Astrocyte (in vitro differentiated cells and primary cell): ENCODE results near the gene PJA2. TPM values are rescaled to one million over a fixed set of nuclear protein-coding genes. Genes with fewer than 3 reads are reported as not detected.

ENCODE experiments used
- DNase-seq: peaks from one replicate; pipeline ENCODE4 v3.0.0-alpha.2; 2010; ENCODE audit warnings: low read depth
- FAIRE-seq: peaks from 2 replicates; lab custom pipeline; 2011; peaks lifted over from hg19 to GRCh38; lab: Jason Lieb, UNC
- H2AFZ ChIP-seq: 2 replicates; pipeline ENCODE4 v1.6.0; 2012; ENCODE audit warnings: low read depth, low read length, inconsistent platforms
- H3K27ac ChIP-seq: 2 replicates; pipeline ENCODE4 v1.5.1; 2011; ENCODE audit warnings: low read depth, low read length, inconsistent platforms
- H3K27me3 ChIP-seq: 2 replicates; pipeline ENCODE4 v1.6.0; 2011; ENCODE audit warnings: low read length, inconsistent platforms; ENCODE audit not compliant: insufficient read depth
- H3K36me3 ChIP-seq: 2 replicates; pipeline ENCODE4 v1.5.1; 2011; ENCODE audit warnings: low read length, inconsistent platforms; ENCODE audit not compliant: insufficient read depth
- H3K4me1 ChIP-seq: 2 replicates; pipeline ENCODE4 v1.5.1; 2011; ENCODE audit warnings: low read length, inconsistent platforms; ENCODE audit not compliant: insufficient read depth
- H3K4me2 ChIP-seq: 2 replicates; pipeline ENCODE4 v1.6.0; 2012; ENCODE audit warnings: low read length, inconsistent platforms
- H3K4me3 ChIP-seq: 2 replicates; pipeline ENCODE4 v1.5.1; 2011; ENCODE audit warnings: low read depth, mild to moderate bottlenecking, low read length, inconsistent platforms; ENCODE audit not compliant: insufficient read depth
- H3K79me2 ChIP-seq: 2 replicates; pipeline ENCODE4 v1.6.0; 2012; ENCODE audit warnings: mild to moderate bottlenecking, low read length, inconsistent platforms; ENCODE audit not compliant: insufficient read depth
- H3K9ac ChIP-seq: 2 replicates; pipeline ENCODE4 v1.6.0; 2012; ENCODE audit warnings: mild to moderate bottlenecking, low read length, inconsistent platforms
- H3K9me3 ChIP-seq: 2 replicates; pipeline ENCODE4 v1.5.1; 2012; ENCODE audit warnings: low read depth, mild to moderate bottlenecking, low read length, inconsistent platforms; ENCODE audit not compliant: insufficient read depth
- H4K20me1 ChIP-seq: 2 replicates; pipeline ENCODE4 v1.6.0; 2012; ENCODE audit warnings: low read length, inconsistent platforms; ENCODE audit not compliant: insufficient read depth
- H3K27ac Mint-ChIP-seq: one replicate; pipeline ENCODE4 v1.8.0; 2021; ENCODE audit warnings: mild to moderate bottlenecking, mixed read lengths; ENCODE audit not compliant: unreplicated experiment
- H3K27me3 Mint-ChIP-seq: one replicate; pipeline ENCODE4 v1.8.0; 2021; ENCODE audit warnings: low read depth, mixed read lengths; ENCODE audit not compliant: unreplicated experiment
- H3K36me3 Mint-ChIP-seq: one replicate; pipeline ENCODE4 v1.8.0; 2021; ENCODE audit warnings: low read depth, mixed read lengths; ENCODE audit not compliant: unreplicated experiment
- H3K4me1 Mint-ChIP-seq: one replicate; pipeline ENCODE4 v1.8.0; 2021; ENCODE audit warnings: low read depth, mixed read lengths; ENCODE audit not compliant: unreplicated experiment
- H3K4me3 Mint-ChIP-seq: one replicate; pipeline ENCODE4 v1.8.0; 2021; ENCODE audit warnings: mild to moderate bottlenecking, moderate library complexity, mixed read lengths; ENCODE audit not compliant: unreplicated experiment
- H3K9me3 Mint-ChIP-seq: one replicate; pipeline ENCODE4 v1.8.0; 2021; ENCODE audit warnings: mild to moderate bottlenecking, mixed read lengths; ENCODE audit not compliant: unreplicated experiment
- CTCF ChIP-seq: IDR thresholded peaks from 2 replicates; pipeline ENCODE4 v1.5.1; 2011; ENCODE audit warnings: low read depth, mild to moderate bottlenecking, inconsistent platforms, low read length, moderate library complexity; ENCODE audit not compliant: insufficient read depth
- EZH2 ChIP-seq: IDR thresholded peaks from 2 replicates; pipeline ENCODE4 v1.6.1; 2012; ENCODE audit warnings: mild to moderate bottlenecking, low read length, inconsistent platforms; ENCODE audit not compliant: insufficient read depth
- total RNA-seq: library from RNA; stranded (reverse); gene quantifications from 2 replicates; pipeline ENCODE4 v1.2.1, GENCODE V29; 2021

Gene PJA2
- total RNA-seq, 1 donor from 2014 or later, result 107 TPM

- H3K36me3 Mint-ChIP-seq, result peaks cover 7% of the 10 kb centered on the region
- H3K27me3 Mint-ChIP-seq, result no peaks in the 10 kb centered on the region
- TF ChIP-seq CTCF (no peak), EZH2 (no peak)
Observed at GRCh38 chr5:109319351-109319750, 90.4 kb downstream of the PJA2 start.

GRCh38 chr5:109318455-109319108 is 91.2 kb downstream of the PJA2 start:
- no peaks in the 10 kb centered on the region for H3K4me1 Mint-ChIP-seq
- no peak overlapping the region for H3K27ac Mint-ChIP-seq
- H4K20me1 ChIP-seq, result no peaks in the 10 kb centered on the region
- H3K36me3 Mint-ChIP-seq, result peaks cover 7% of the 10 kb centered on the region
- FAIRE-seq (no peak), DNase-seq (no peak)
- H2AFZ ChIP-seq, result no peak overlapping the region
- no peak overlapping the region for H3K9ac ChIP-seq
- H3K27me3 Mint-ChIP-seq, result no peaks in the 10 kb centered on the region
- H3K36me3 ChIP-seq, result no peaks in the 10 kb centered on the region
- H3K79me2 ChIP-seq, result no peaks in the 10 kb centered on the region
- no peak overlapping the region for H3K4me3 Mint-ChIP-seq
- H3K4me3 ChIP-seq, result no peak overlapping the region
- no peaks in the 10 kb centered on the region for H3K4me1 ChIP-seq
- H3K27ac ChIP-seq, result no peak overlapping the region
- no peak overlapping the region for H3K4me2 ChIP-seq
- H3K9me3 Mint-ChIP-seq, result no peaks in the 10 kb centered on the region
- no peak for TF ChIP-seq CTCF
- no peak for TF ChIP-seq EZH2
- H3K9me3 ChIP-seq, result no peaks in the 10 kb centered on the region
- H3K27me3 ChIP-seq, result no peaks in the 10 kb centered on the region

More at GRCh38 chr5:109319351-109319750, 90.4 kb downstream of the PJA2 start:
- Histone ChIP-seq H3K27ac (no peak overlapping the region), H3K79me2 (no peaks in the 10 kb centered on the region), H3K9ac (no peak overlapping the region), H3K36me3 (no peaks in the 10 kb centered on the region), H3K9me3 (no peaks in the 10 kb centered on the region), H2AFZ (no peak overlapping the region), H4K20me1 (no peaks in the 10 kb centered on the region), H3K4me2 (no peak overlapping the region), H3K4me3 (no peak overlapping the region), H3K27me3 (no peaks in the 10 kb centered on the region), H3K4me1 (no peaks in the 10 kb centered on the region)
- no peak overlapping the region for H3K4me3 Mint-ChIP-seq
- FAIRE-seq (no peak), DNase-seq (no peak)
- H3K9me3 Mint-ChIP-seq, result no peaks in the 10 kb centered on the region
- H3K4me1 Mint-ChIP-seq, result no peaks in the 10 kb centered on the region
- H3K27ac Mint-ChIP-seq, result no peak overlapping the region

- FAIRE-seq, result no peak
- H3K79me2 ChIP-seq, result no peaks in the 10 kb centered on the region
Observed at GRCh38 chr5:109316634-109317033, 93.1 kb downstream of the PJA2 start.

More at GRCh38 chr5:109316634-109317033, 93.1 kb downstream of the PJA2 start:
- H3K27ac ChIP-seq, result no peak overlapping the region
- no peaks in the 10 kb centered on the region for H4K20me1 ChIP-seq
- H3K4me3 ChIP-seq, result no peak overlapping the region
- no peaks in the 10 kb centered on the region for H3K4me1 ChIP-seq
- H3K36me3 ChIP-seq, result no peaks in the 10 kb centered on the region
- H3K4me2 ChIP-seq, result no peak overlapping the region
- Mint-ChIP-seq H3K9me3 (no peaks in the 10 kb centered on the region), H3K4me3 (no peak overlapping the region), H3K27me3 (no peaks in the 10 kb centered on the region), H3K36me3 (peaks cover 5% of the 10 kb centered on the region), H3K27ac (no peak overlapping the region), H3K4me1 (no peaks in the 10 kb centered on the region)
- H3K9ac ChIP-seq, result no peak overlapping the region
- no peaks in the 10 kb centered on the region for H3K27me3 ChIP-seq
- no peaks in the 10 kb centered on the region for H3K9me3 ChIP-seq
- no peak overlapping the region for H2AFZ ChIP-seq
- TF ChIP-seq CTCF, result no peak
- TF ChIP-seq EZH2, result no peak
- DNase-seq, result peak; percentile 22
